CD4-positive, alpha-beta T cell (primary cell): ENCODE data around the gene LRRC75B. TPM values are rescaled to one million over a fixed set of nuclear protein-coding genes. Genes with fewer than 3 reads are reported as not detected.
A peak's percentile ranks its signal among the peaks of the same experiment; 100 is the strongest.

Experiments
- ATAC-seq: fragments of 200-7000 bp; cut with Tn5 transposase; one replicate; pipeline ENCODE4 v1.10.0; 2022; ENCODE audit warnings: mild to moderate bottlenecking; ENCODE audit not compliant: poor library complexity
- CTCF ChIA-PET: fragments of 350-600 bp; sonication (Branson Sonifier 250); formaldehyde crosslinking; loops from one replicate; lab custom pipeline; 2021; ENCODE audit warnings: antibody characterized with exemption, inconsistent platforms; lab: Charles Lee
- POLR2A ChIA-PET: fragments of 350-600 bp; sonication (Branson Sonifier 250); formaldehyde crosslinking; loops from one replicate; lab custom pipeline; 2021; ENCODE audit warnings: antibody characterized with exemption, inconsistent platforms; lab: Charles Lee
- DNase-seq, 14 experiments: peaks; one replicate each; pipeline ENCODE4 v3.0.0-alpha.2; 2013 to 2020; ENCODE audit warnings: mixed read lengths in 2 of 14
- H3K27ac ChIP-seq, 2 donors: one replicate each; pipeline versions ENCODE4 v1.5.1 to v1.7.0; 2013; ENCODE audit warnings: low read length in 2 of 2, low read depth in 1 of 2, mild to moderate bottlenecking in 1 of 2
- H3K27me3 ChIP-seq, 2 experiments: 1 replicate in 1 of 2; 2 replicates in 1 of 2; pipeline versions ENCODE4 v1.6.1 to v1.7.0; 2013; ENCODE audit warnings: low read length in 2 of 2, control low read depth in 1 of 2, mild to moderate bottlenecking in 1 of 2, moderate library complexity in 1 of 2; ENCODE audit not compliant: insufficient read depth in 2 of 2, control insufficient read depth in 1 of 2
- H3K36me3 ChIP-seq: one replicate; pipeline ENCODE4 v1.6.1; 2013; ENCODE audit warnings: low read length, control low read depth; ENCODE audit not compliant: insufficient read depth
- H3K4me1 ChIP-seq: one replicate; pipeline ENCODE4 v1.6.1; 2013; ENCODE audit warnings: low read length, control low read depth; ENCODE audit not compliant: insufficient read depth
- H3K4me3 ChIP-seq: one replicate; pipeline ENCODE4 v1.5.1; 2013; ENCODE audit warnings: mild to moderate bottlenecking, low read length, moderate library complexity
- H3K9me3 ChIP-seq, 2 experiments: 1 replicate in 1 of 2; 2 replicates in 1 of 2; pipeline versions ENCODE4 v1.6.1 to v1.7.0; 2013; ENCODE audit warnings: low read length in 2 of 2, mild to moderate bottlenecking in 2 of 2, control low read depth in 1 of 2, moderate library complexity in 1 of 2; ENCODE audit not compliant: control insufficient read depth in 1 of 2, insufficient read depth in 1 of 2
- H3K27ac Mint-ChIP-seq: one replicate; pipeline ENCODE4 v1.8.0; 2020; ENCODE audit warnings: mixed read lengths
- H3K27me3 Mint-ChIP-seq: one replicate; pipeline ENCODE4 v1.8.0; 2021; ENCODE audit warnings: mixed read lengths
- H3K36me3 Mint-ChIP-seq: one replicate; pipeline ENCODE4 v1.8.0; 2021; ENCODE audit warnings: low read depth, mixed read lengths
- H3K4me1 Mint-ChIP-seq: one replicate; pipeline ENCODE4 v1.8.0; 2021; ENCODE audit warnings: low read depth, mixed read lengths
- H3K4me3 Mint-ChIP-seq: one replicate; pipeline ENCODE4 v1.8.0; 2020; ENCODE audit warnings: mild to moderate bottlenecking, mixed read lengths
- H3K9me3 Mint-ChIP-seq: one replicate; pipeline ENCODE4 v1.8.0; 2020; ENCODE audit warnings: mixed read lengths
- intact Hi-C, 2 experiments: fragments of 100-400 bp; cut with DNase I in 1 of 2; cut with micrococcal nuclease in 1 of 2; formaldehyde crosslinking; loops; one replicate each; pipeline versions ENCODE4 v1.15.1 to v1.9.0; 2023 to 2025; cut with DNase I, micrococcal nuclease
- total RNA-seq, 174 experiments: library from RNA in 2 of 174; stranded (reverse) in 2 of 174; gene quantifications; one replicate each; pipeline ENCODE4 v1.2.3 and lab custom pipeline; 2021 to 2026
- TF ChIP-seq, protein P1 (sequence below): fragments of 200-600 bp; IDR thresholded peaks from one replicate; pipeline ENCODE4 v1.8.0; 2022; ENCODE audit warnings: antibody characterized with exemption, mild to moderate bottlenecking

The LRRC75B gene
- total RNA-seq, 2 experiments from 2014 or later = not detected

DNA sequence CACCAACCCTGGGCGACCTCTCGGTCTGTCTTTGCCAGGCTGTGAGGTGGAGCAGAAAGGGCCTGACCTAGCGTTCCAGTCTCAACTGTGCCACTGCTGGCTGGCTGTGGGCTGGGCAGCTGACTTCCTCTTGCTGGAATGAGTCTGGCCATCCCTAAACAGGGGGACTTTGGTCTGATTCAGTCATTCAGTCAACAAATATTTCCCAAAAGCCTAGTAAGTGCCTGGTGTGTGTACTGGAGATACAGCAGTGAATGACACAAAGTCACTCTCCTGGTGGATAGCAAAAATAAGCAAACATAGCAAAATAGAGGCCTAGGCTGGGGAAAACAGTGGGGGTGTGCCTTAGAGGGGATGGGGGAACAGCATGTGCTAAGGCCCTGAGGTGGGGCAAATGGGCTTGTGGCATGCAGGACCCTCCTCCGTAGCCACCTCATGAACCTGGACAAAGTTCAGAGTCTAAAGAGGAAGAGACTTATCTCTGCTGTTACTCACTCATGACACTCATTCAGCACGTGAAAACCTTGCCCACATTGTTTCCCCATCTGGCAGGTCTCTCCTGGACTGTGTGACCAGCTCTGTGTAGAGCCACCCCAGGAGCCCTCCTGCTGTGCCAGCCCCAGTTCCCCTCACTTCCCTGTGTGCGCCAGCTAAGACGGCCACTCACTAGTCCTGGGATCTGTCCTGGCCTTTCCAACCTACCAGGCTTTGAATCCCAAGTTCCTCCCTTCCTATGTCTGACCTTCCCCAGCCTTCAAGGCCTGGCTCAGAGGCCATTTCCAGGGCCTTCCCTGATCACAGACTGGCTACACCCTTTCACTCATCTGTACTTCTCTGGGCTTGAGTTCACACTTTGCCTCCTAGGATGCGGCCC is 42.6 kb downstream of the LRRC75B start:
- intact Hi-C loops = loop anchor here in 1 of 2 experiments (5.0 to 10.0 kb wide), 4 partner anchors 635 to 1882 kb away; partner anchors contain the start of genes RAB36 and RSPH14
- H3K36me3 Mint-ChIP-seq = peaks cover 58% of the 10 kb centered on the region
- no peaks in the 10 kb centered on the region for H3K27me3 Mint-ChIP-seq
- ATAC-seq (no peak), DNase-seq (peak in 2 of 14 experiments; percentile 34 to 45)
- TF ChIP-seq, protein P1, sequence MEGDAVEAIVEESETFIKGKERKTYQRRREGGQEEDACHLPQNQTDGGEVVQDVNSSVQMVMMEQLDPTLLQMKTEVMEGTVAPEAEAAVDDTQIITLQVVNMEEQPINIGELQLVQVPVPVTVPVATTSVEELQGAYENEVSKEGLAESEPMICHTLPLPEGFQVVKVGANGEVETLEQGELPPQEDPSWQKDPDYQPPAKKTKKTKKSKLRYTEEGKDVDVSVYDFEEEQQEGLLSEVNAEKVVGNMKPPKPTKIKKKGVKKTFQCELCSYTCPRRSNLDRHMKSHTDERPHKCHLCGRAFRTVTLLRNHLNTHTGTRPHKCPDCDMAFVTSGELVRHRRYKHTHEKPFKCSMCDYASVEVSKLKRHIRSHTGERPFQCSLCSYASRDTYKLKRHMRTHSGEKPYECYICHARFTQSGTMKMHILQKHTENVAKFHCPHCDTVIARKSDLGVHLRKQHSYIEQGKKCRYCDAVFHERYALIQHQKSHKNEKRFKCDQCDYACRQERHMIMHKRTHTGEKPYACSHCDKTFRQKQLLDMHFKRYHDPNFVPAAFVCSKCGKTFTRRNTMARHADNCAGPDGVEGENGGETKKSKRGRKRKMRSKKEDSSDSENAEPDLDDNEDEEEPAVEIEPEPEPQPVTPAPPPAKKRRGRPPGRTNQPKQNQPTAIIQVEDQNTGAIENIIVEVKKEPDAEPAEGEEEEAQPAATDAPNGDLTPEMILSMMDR = no peak
- no peaks in the 10 kb centered on the region for H3K9me3 ChIP-seq
- peaks cover 40% of the 10 kb centered on the region for H3K36me3 ChIP-seq
- ChIA-PET POLR2A (no interaction called here), CTCF (no interaction called here)
- H3K4me3 Mint-ChIP-seq = peak overlapping the region; percentile 45
- no peak overlapping the region for H3K4me3 ChIP-seq
- no peak overlapping the region for H3K27ac ChIP-seq
- H3K4me1 ChIP-seq = peaks cover 21% of the 10 kb centered on the region
- no peak overlapping the region for H3K27ac Mint-ChIP-seq
- no peaks in the 10 kb centered on the region for H3K9me3 Mint-ChIP-seq
- H3K4me1 Mint-ChIP-seq = peaks cover 38% of the 10 kb centered on the region
- H3K27me3 ChIP-seq = no peaks in the 10 kb centered on the region

DNA sequence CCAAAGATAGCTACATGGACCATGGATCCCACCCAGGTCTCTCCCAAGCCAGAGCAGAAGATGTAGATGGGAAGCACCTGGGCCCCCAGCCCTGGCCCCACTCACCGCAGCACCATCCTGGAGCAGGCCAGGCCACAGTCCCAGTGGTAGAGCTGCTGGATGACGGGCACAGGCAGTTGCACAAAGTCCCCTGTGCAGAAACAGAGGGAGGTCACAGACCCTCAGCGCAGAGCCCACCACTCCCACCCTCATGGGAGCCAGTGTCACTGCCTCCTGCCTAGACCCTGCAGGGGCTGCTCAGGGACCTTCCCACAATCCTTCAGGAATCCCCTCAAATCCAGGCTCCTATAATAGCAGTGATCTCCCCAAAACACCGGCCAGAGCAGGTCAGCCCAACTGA is 44.1 kb downstream of the LRRC75B start:
- peaks cover 12% of the 10 kb centered on the region for H3K4me1 ChIP-seq
- peaks cover 65% of the 10 kb centered on the region for H3K36me3 Mint-ChIP-seq
- intact Hi-C loops = no loop called here
- H3K4me3 ChIP-seq = no peak overlapping the region
- H3K27ac ChIP-seq = no peak overlapping the region
- H3K27ac Mint-ChIP-seq = no peak overlapping the region
- H3K36me3 ChIP-seq = peaks cover 54% of the 10 kb centered on the region
- H3K27me3 ChIP-seq = no peaks in the 10 kb centered on the region
- DNase-seq (no peak), ATAC-seq (no peak)
- peak overlapping the region; percentile 27 for H3K4me3 Mint-ChIP-seq
- H3K4me1 Mint-ChIP-seq = peaks cover 27% of the 10 kb centered on the region
- ChIA-PET CTCF (no interaction called here), POLR2A (interaction anchor here (0.6 kb wide), 2 partner anchors 7 to 24 kb away, joined by 3 to 4 read pairs; partner anchors contain the start of gene SNRPD3)
- no peaks in the 10 kb centered on the region for H3K27me3 Mint-ChIP-seq
- H3K9me3 Mint-ChIP-seq = no peaks in the 10 kb centered on the region
- no peaks in the 10 kb centered on the region for H3K9me3 ChIP-seq
- TF ChIP-seq, protein P1 = no peak

DNA sequence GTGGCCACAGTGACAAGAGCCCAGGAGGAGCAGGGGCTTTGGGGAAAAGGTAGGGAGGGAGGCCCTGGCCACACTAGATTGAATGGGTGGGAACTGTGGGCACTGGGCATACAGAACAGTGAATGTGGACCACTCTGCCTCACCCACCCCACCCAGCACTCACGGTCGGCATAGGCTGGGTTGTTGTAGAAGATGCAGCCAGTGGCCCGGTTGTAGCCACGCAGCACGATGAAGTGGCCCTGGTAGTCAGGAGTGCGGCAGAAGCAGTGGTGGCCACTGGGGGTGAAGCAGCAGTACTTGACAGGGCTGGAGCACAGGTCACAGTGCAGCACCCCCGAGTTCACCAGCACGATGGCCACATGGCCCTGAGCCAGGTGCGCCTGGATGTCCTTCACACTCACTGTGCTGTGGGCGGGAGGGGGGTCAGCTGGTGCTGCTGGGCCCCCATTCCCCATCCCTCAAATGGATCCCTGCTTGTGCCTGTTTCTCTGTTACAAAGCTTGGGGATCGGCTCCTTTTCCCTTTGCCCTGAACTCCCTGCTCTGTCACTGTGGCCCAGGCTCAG is 49.1 kb downstream of the LRRC75B start:
- Mint-ChIP-seq H3K36me3 (peaks cover 81% of the 10 kb centered on the region), H3K4me3 (no peak overlapping the region), H3K9me3 (no peaks in the 10 kb centered on the region), H3K27ac (no peak overlapping the region), H3K27me3 (no peaks in the 10 kb centered on the region), H3K4me1 (no peaks in the 10 kb centered on the region)
- DNase-seq (no peak), ATAC-seq (no peak)
- no peaks in the 10 kb centered on the region for H3K9me3 ChIP-seq
- TF ChIP-seq, protein P1 = no peak
- intact Hi-C loops = no loop called here
- POLR2A ChIA-PET = no interaction called here
- no peaks in the 10 kb centered on the region for H3K27me3 ChIP-seq
- CTCF ChIA-PET = no interaction called here
- no peak overlapping the region for H3K4me3 ChIP-seq
- no peaks in the 10 kb centered on the region for H3K4me1 ChIP-seq
- H3K27ac ChIP-seq = no peak overlapping the region
- H3K36me3 ChIP-seq = peaks cover 79% of the 10 kb centered on the region
